Upper lobe of left lung (tissue), 6 donors: ENCODE measurements around the gene PSME2. TPM values are rescaled to one million over a fixed set of nuclear protein-coding genes. Genes with fewer than 3 reads are reported as not detected.

ENCODE experiments used
- ATAC-seq, 2 donors: fragments of 200-7000 bp; cut with Tn5 transposase; one replicate each; pipeline ENCODE4 v1.9.1; 2022; ENCODE audit warnings: mild to moderate bottlenecking in 2 of 2, moderate library complexity in 2 of 2; ENCODE audit not compliant: low FRiP score in 2 of 2
- DNase-seq, 2 donors: peaks; one replicate each; pipeline ENCODE4 v3.0.0-alpha.2; 2019 to 2020
- H3K27ac ChIP-seq, 4 donors: fragments of 200-600 bp; sonication (generic); one replicate each; pipeline ENCODE4 v1.5.1; 2016 to 2019
- H3K27me3 ChIP-seq, 4 donors: fragments of 200-600 bp; sonication (generic); one replicate each; pipeline ENCODE4 v1.5.1; 2017 to 2019
- H3K36me3 ChIP-seq, 4 donors: fragments of 200-600 bp; sonication (generic); one replicate each; pipeline ENCODE4 v1.5.1; 2016 to 2019
- H3K4me1 ChIP-seq, 4 donors: fragments of 200-600 bp; sonication (generic); one replicate each; pipeline ENCODE4 v1.5.1; 2018 to 2019
- H3K4me3 ChIP-seq, 4 donors: fragments of 200-600 bp; sonication (generic); one replicate each; pipeline ENCODE4 v1.5.1; 2017 to 2019; ENCODE audit warnings: mild to moderate bottlenecking in 2 of 4, moderate library complexity in 1 of 4
- H3K9me3 ChIP-seq, 4 donors: fragments of 200-600 bp; sonication (generic); one replicate each; pipeline ENCODE4 v1.5.1; 2018 to 2019
- CTCF ChIP-seq, 6 experiments: fragments of 450-650 bp in 4 of 6; fragments of 200-600 bp in 2 of 6; sonication (generic) in 2 of 6; IDR thresholded peaks; one replicate each; pipeline ENCODE4 v1.5.1; 2016 to 2019; ENCODE audit warnings: antibody characterized with exemption in 6 of 6
- EP300 ChIP-seq, 4 donors: sonication (generic); formaldehyde crosslinking; IDR thresholded peaks; one replicate each; pipeline ENCODE4 v1.5.1; 2017; ENCODE audit warnings: antibody characterized with exemption in 4 of 4, control low read depth in 2 of 4
- POLR2A ChIP-seq, 4 donors: fragments of 450-650 bp; IDR thresholded peaks; one replicate each; pipeline ENCODE4 v1.5.1; 2016 to 2017; ENCODE audit warnings: antibody characterized with exemption in 4 of 4, mild to moderate bottlenecking in 2 of 4
- POLR2AphosphoS5 ChIP-seq, 2 donors: sonication (generic); formaldehyde crosslinking; IDR thresholded peaks; one replicate each; pipeline ENCODE4 v1.5.1; 2017; ENCODE audit warnings: antibody characterized with exemption in 2 of 2
- WGBS, 2 donors: methylation state at CpG; one replicate each; pipeline ENCODE4 v1.1.5; 2017 to 2018; 5-methylcytosine and 5-hydroxymethylcytosine counted together
- total RNA-seq, 6 donors: library from RNA; depleted of rRNA in 4 of 6; stranded (reverse); fragments of >200 nt in 4 of 6; gene quantifications; one replicate each; pipeline versions ENCODE4 v1.1.0 to v1.2.1, GENCODE V29; 2016 to 2021
- donor health status: DM: no; HTN: no; CAD: no; lungs with moderate emphysema.
- donor health status: DM: no; HTN: yes; CAD: no; lungs with severe emphysema.

The PSME2 gene
- total RNA-seq, 6 donors from 2014 or later: 58.5 to 144 (median 84.4) TPM

- Histone ChIP-seq H3K4me1 (peaks cover 8 to 25% (median 10%) of the 10 kb centered on the region in 4 donors), H3K4me3 (no peak overlapping the region), H3K36me3 (peaks cover 45 to 79% (median 61%) of the 10 kb centered on the region in 4 donors), H3K27me3 (no peaks in the 10 kb centered on the region), H3K27ac (no peak overlapping the region), H3K9me3 (no peaks in the 10 kb centered on the region)
- WGBS, 2 donors: 92 to 96% methylated on average over 14 to 16 of the region's 16 CpGs
- DNase-seq: no peak
- no peak for ATAC-seq
- TF ChIP-seq POLR2AphosphoS5 (IDR thresholded peaks at IDR 0.05): no peak
- TF ChIP-seq CTCF (IDR thresholded peaks at IDR 0.05): no peak
- TF ChIP-seq POLR2A (IDR thresholded peaks at IDR 0.05): no peak
- TF ChIP-seq EP300 (IDR thresholded peaks at IDR 0.05): no peak
These were observed 5.1 kb upstream of the PSME2 start for GRCh38 chr14:24151404-24152080.

GRCh38 chr14:24150993-24151392 lies 4.6 kb upstream of the PSME2 start:
- 83 to 92% methylated on average over 5 to 9 of the region's 9 CpGs for WGBS, 2 donors
- Histone ChIP-seq H3K9me3 (no peaks in the 10 kb centered on the region), H3K27ac (no peak overlapping the region), H3K4me1 (peaks cover 8 to 28% (median 12%) of the 10 kb centered on the region in 4 donors), H3K27me3 (no peaks in the 10 kb centered on the region), H3K4me3 (no peak overlapping the region), H3K36me3 (peaks cover 40 to 73% (median 57%) of the 10 kb centered on the region in 4 donors)
- DNase-seq (no peak), ATAC-seq (no peak)
- TF ChIP-seq POLR2AphosphoS5 (IDR thresholded peaks at IDR 0.05) (no peak), CTCF (IDR thresholded peaks at IDR 0.05) (no peak), POLR2A (IDR thresholded peaks at IDR 0.05) (no peak), EP300 (IDR thresholded peaks at IDR 0.05) (no peak)

- DNase-seq (no peak), ATAC-seq (no peak)
- H3K4me3 ChIP-seq: no peak overlapping the region
- H3K27ac ChIP-seq: no peak overlapping the region
- 93 to 100% methylated on average over 2 to 9 of the region's 9 CpGs for WGBS, 2 donors
- TF ChIP-seq POLR2AphosphoS5 (IDR thresholded peaks at IDR 0.05) (no peak), POLR2A (IDR thresholded peaks at IDR 0.05) (no peak), CTCF (IDR thresholded peaks at IDR 0.05) (no peak)
- H3K9me3 ChIP-seq: no peaks in the 10 kb centered on the region
- peaks cover 10 to 32% (median 16%) of the 10 kb centered on the region in 4 donors for H3K4me1 ChIP-seq
- no peaks in the 10 kb centered on the region for H3K27me3 ChIP-seq
- H3K36me3 ChIP-seq: peaks cover 36 to 69% (median 53%) of the 10 kb centered on the region in 4 donors
These were observed 4.2 kb upstream of the PSME2 start for GRCh38 chr14:24150567-24150966.

- no peak for DNase-seq
- peaks cover 31 to 64% (median 48%) of the 10 kb centered on the region in 4 donors for H3K36me3 ChIP-seq
- no peaks in the 10 kb centered on the region for H3K9me3 ChIP-seq
- no peak overlapping the region for H3K4me3 ChIP-seq
- 93 to 98% methylated on average over 5 to 9 of the region's 9 CpGs for WGBS, 2 donors
- no peaks in the 10 kb centered on the region for H3K27me3 ChIP-seq
- peaks cover 15 to 37% (median 20%) of the 10 kb centered on the region in 4 donors for H3K4me1 ChIP-seq
- no peak for TF ChIP-seq EP300 (IDR thresholded peaks at IDR 0.05)
- TF ChIP-seq CTCF (IDR thresholded peaks at IDR 0.05): no peak
- TF ChIP-seq POLR2AphosphoS5 (IDR thresholded peaks at IDR 0.05): no peak
- no peak overlapping the region for H3K27ac ChIP-seq
- ATAC-seq: no peak
These were observed 3.7 kb upstream of the PSME2 start for GRCh38 chr14:24150061-24150460.
